Measurements from ENCODE around the gene NXPE2. TPM values are rescaled to one million over a fixed set of nuclear protein-coding genes. Genes with fewer than 3 reads are reported as not detected.

Gene NXPE2
- total RNA-seq, 1 experiment from 2014 or later: not detected

DNA sequence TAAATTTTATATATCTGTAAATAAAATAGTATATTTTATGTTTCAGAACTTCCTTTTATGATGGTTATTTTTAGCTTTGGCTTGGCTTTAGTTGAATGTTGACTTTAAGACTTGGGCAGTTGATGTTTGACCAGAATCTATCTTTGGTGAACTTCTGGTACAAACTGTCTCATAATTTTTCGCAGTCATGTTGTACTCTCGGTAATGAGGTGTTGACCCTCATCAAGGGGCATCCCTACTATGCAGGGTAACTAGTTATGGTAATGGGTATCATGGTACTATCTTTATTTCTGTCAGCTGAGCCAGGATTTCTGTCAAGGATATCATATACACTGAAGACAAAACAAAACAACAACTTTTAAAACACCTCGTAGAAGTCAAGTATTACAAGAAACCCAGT lies 67.7 kb downstream of the NXPE2 start:
- POLR2A ChIA-PET (ENCODE audit: low non-redundant PET): no interaction called here
- no peak for DNase-seq (ENCODE audit: low spot score)
- CTCF ChIA-PET: no interaction called here
- Histone ChIP-seq H3K4me3 (ENCODE audit: low read depth, low read length, poor library complexity, severe bottlenecking) (no peak overlapping the region), H3K36me3 (ENCODE audit: insufficient read depth, low read length, poor library complexity, severe bottlenecking) (no peaks in the 10 kb centered on the region), H3K4me1 (ENCODE audit: insufficient read depth, low read length, poor library complexity, severe bottlenecking) (no peaks in the 10 kb centered on the region), H3K27me3 (replicated peaks; ENCODE audit: insufficient read depth, low read depth, low read length, poor library complexity) (no peaks in the 10 kb centered on the region), H3K27ac (ENCODE audit: low read depth, low read length, poor library complexity, severe bottlenecking) (no peak overlapping the region), H3K9me3 (ENCODE audit: low read depth, low read length, poor library complexity, severe bottlenecking) (no peaks in the 10 kb centered on the region)
- TF ChIP-seq CTCF (conservative IDR thresholded peaks at IDR 0.05; ENCODE audit: low read depth, low read length) (no peak), EZH2 (IDR thresholded peaks at IDR 0.05; ENCODE audit: borderline replicate concordance, low read depth, low read length, poor library complexity, severe bottlenecking) (no peak)
- intact Hi-C loops (cut with micrococcal nuclease; ENCODE audit: unreplicated experiment): no loop called here
- BruUV-seq (replicated peaks): no TSS peak

Other genes starting within 250 kb of the NXPE2 start
- gene REXO2, start 239.1 kb upstream of the NXPE2 start, total RNA-seq (2021): 119 TPM in 2 replicates
- not detected in 2 replicates for gene NXPE1, start 118.6 kb upstream of the NXPE2 start, total RNA-seq (2021)
- gene NXPE4, start 82.7 kb upstream of the NXPE2 start, total RNA-seq (2021): not detected in 2 replicates